Right lobe of liver (tissue), 6 donors: ENCODE measurements around the gene SNHG17. TPM values are rescaled to one million over a fixed set of nuclear protein-coding genes. Genes with fewer than 3 reads are reported as not detected.

ENCODE experiments used
- ATAC-seq, 4 donors: fragments of 200-7000 bp; cut with Tn5 transposase; one replicate each; pipeline ENCODE4 v1.9.1; 2020; ENCODE audit warnings: mild to moderate bottlenecking in 4 of 4, moderate library complexity in 4 of 4
- DNase-seq, 3 donors: peaks; one replicate each; pipeline ENCODE4 v3.0.0-alpha.2; 2020
- H3K27ac ChIP-seq, 3 donors: fragments of 200-600 bp; one replicate each; pipeline ENCODE4 v1.8.0; 2022
- H3K27me3 ChIP-seq, 2 donors: fragments of 200-600 bp; one replicate each; pipeline ENCODE4 v1.8.0; 2022
- H3K36me3 ChIP-seq, 4 donors: fragments of 200-600 bp; sonication (generic) in 1 of 4; one replicate each; pipeline versions ENCODE4 v1.5.1 to v1.8.0; 2017 to 2022; ENCODE audit warnings: control low read depth in 1 of 4
- H3K4me1 ChIP-seq, 4 donors: fragments of 200-600 bp; sonication (generic) in 1 of 4; one replicate each; pipeline versions ENCODE4 v1.5.1 to v1.8.0; 2017 to 2022; ENCODE audit warnings: control low read depth in 1 of 4
- H3K4me3 ChIP-seq, 3 donors: fragments of 200-600 bp; one replicate each; pipeline ENCODE4 v1.8.0; 2022
- H3K9me3 ChIP-seq, 4 donors: fragments of 200-600 bp; sonication (generic) in 1 of 4; one replicate each; pipeline versions ENCODE4 v1.5.1 to v1.8.0; 2017 to 2022; ENCODE audit warnings: control low read depth in 1 of 4
- CTCF ChIP-seq, 4 donors: fragments of 200-600 bp in 3 of 4; fragments of 450-650 bp in 1 of 4; IDR thresholded peaks; one replicate each; pipeline versions ENCODE4 v1.5.1 to v1.8.0; 2016 to 2022; ENCODE audit warnings: antibody characterized with exemption in 4 of 4, mild to moderate bottlenecking in 2 of 4
- POLR2A ChIP-seq: fragments of 450-650 bp; IDR thresholded peaks from one replicate; pipeline ENCODE4 v1.6.1; 2017; ENCODE audit warnings: antibody characterized with exemption, mild to moderate bottlenecking
- WGBS: methylation state at CpG from one replicate; pipeline ENCODE4 v1.1.6; 2018; ENCODE audit warnings: low coverage, low lambda C conversion rate; ENCODE audit not compliant: insufficient coverage; ENCODE audit errors: missing lambda C conversion rate; 5-methylcytosine and 5-hydroxymethylcytosine counted together
- intact Hi-C, 2 donors: fragments of 100-400 bp; cut with DNase I; formaldehyde crosslinking; loops; one replicate each; pipeline versions ENCODE4 v1.11.2 to v1.14.1; 2022
- total RNA-seq, 6 experiments: library from RNA; depleted of rRNA in 2 of 6; stranded (reverse); fragments of >200 nt in 2 of 6; fragmentation: NEBNext Ultra II Directional in 3 of 6; extraction: Animal tissue kit (Norgen Biotek cat#: 25700) in 3 of 6; gene quantifications; one replicate each; pipeline versions ENCODE4 v1.1.0 to v1.2.4, GENCODE V29; 2016 to 2023
- donor health status: DM: no; HTN: yes; CAD: no.
- donor health status: DM: no; HTN: no; CAD: no.
- donor health status: DM: no; HTN: no; CAD: no.
- donor health status: DM: no; HTN: yes; CAD: no.
- donor health status: DM: no; HTN: yes; CAD: no.

The SNHG17 gene
- total RNA-seq, 6 experiments from 2014 or later, result 2.5 to 21.8 (median 8.5) TPM

DNA sequence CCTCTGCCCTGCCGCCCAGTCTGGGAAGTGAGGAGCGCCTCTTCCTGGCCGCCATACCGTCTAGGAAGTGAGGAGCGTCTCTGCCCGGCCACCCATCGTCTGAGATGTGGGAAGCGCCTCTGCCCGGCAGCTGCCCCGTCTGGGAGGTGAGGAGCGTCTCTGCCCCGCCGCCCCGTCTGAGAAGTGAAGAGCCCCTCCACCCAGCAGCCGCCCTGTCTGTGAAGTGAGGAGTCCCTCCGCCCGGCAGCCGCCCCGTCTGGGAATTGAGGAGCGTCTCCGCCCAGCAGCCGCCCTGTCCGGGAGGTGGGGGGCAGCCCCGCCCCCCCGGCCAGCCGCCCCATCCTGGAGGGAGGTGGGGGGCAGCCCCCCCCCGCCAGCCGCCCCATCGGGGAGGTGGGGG, 27.8 kb downstream of the SNHG17 start:
- intact Hi-C loops, result no loop called here
- ATAC-seq, result no peak
- Histone ChIP-seq H3K36me3 (peaks cover 0 to 4% (median 0%) of the 10 kb centered on the region in 4 donors), H3K4me3 (no peak overlapping the region), H3K27ac (no peak overlapping the region), H3K4me1 (no peaks in the 10 kb centered on the region), H3K9me3 (no peaks in the 10 kb centered on the region), H3K27me3 (no peaks in the 10 kb centered on the region)
- no peak for DNase-seq
- TF ChIP-seq POLR2A (no peak), CTCF (IDR thresholded peaks at IDR 0.05) (no peak)
- 95% methylated on average over 11 of the region's 29 CpGs for WGBS

- ATAC-seq (no peak), DNase-seq (no peak)
- H3K4me3 ChIP-seq, result no peak overlapping the region
- no peaks in the 10 kb centered on the region for H3K4me1 ChIP-seq
- no peaks in the 10 kb centered on the region for H3K9me3 ChIP-seq
- no peak overlapping the region for H3K27ac ChIP-seq
- no peak for TF ChIP-seq POLR2A
- TF ChIP-seq CTCF (IDR thresholded peaks at IDR 0.05), result no peak
- no peaks in the 10 kb centered on the region for H3K27me3 ChIP-seq
- intact Hi-C loops, result no loop called here
- H3K36me3 ChIP-seq, result no peaks in the 10 kb centered on the region
- 94% methylated on average over 3 of the region's 5 CpGs for WGBS
Measured at GRCh38 chr20:38406476-38406875, 28.7 kb downstream of the SNHG17 start.

GRCh38 chr20:38405132-38405531, 30.0 kb downstream of the SNHG17 start:
- WGBS, result 50% methylated on average over 1 of the region's 2 CpGs
- Histone ChIP-seq H3K4me1 (no peaks in the 10 kb centered on the region), H3K27ac (no peak overlapping the region), H3K9me3 (no peaks in the 10 kb centered on the region), H3K36me3 (no peaks in the 10 kb centered on the region), H3K27me3 (no peaks in the 10 kb centered on the region), H3K4me3 (no peak overlapping the region)
- intact Hi-C loops, result no loop called here
- TF ChIP-seq POLR2A (no peak), CTCF (IDR thresholded peaks at IDR 0.05) (no peak)
- DNase-seq, result no peak
- no peak for ATAC-seq

DNA sequence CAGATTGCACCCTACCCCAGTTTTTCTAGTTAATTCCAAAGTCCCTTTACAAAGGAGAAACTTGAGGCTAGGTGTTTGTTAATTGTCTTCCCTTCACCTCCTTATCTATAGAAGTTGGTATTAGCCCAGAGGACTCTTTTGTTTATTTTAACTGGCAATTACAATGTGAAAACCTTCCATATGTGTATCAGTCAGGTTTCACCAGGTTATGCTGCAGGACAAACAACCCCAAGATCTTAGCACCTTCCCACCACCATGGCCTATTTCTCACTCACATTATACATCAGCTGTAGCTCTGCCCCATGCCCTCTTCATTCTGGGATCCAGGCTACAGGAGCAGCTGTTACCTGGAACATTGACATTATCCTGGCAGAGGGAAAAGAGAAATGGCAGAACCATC, 31.1 kb downstream of the SNHG17 start:
- no peaks in the 10 kb centered on the region for H3K27me3 ChIP-seq
- no peaks in the 10 kb centered on the region for H3K4me1 ChIP-seq
- no peak for TF ChIP-seq POLR2A
- TF ChIP-seq CTCF (IDR thresholded peaks at IDR 0.05), result no peak
- no peak overlapping the region for H3K4me3 ChIP-seq
- ATAC-seq (no peak), DNase-seq (no peak)
- intact Hi-C loops, result no loop called here
- no peaks in the 10 kb centered on the region for H3K9me3 ChIP-seq
- H3K36me3 ChIP-seq, result no peaks in the 10 kb centered on the region
- H3K27ac ChIP-seq, result no peak overlapping the region

DNA sequence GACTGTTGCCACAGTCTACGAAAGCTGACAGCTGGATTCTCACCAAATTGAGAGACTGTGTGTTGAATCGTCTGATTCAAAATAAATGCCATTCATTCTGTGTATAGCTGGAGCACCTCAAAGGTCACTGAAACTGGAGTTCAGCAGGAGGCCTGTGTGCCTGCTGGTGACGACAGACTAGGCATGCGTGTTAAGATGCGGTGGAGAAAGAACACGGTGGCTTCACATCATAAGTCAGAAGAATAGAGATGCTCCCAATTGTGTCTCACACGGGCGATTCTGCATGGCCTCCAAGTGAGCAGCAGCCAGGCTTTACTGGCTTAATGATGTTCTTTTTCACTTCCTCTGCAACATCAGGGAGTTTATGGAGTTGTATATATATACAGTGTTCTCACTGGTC, 32.3 kb downstream of the SNHG17 start:
- Histone ChIP-seq H3K9me3 (no peaks in the 10 kb centered on the region), H3K4me1 (no peaks in the 10 kb centered on the region), H3K27ac (no peak overlapping the region), H3K36me3 (no peaks in the 10 kb centered on the region), H3K4me3 (no peak overlapping the region), H3K27me3 (no peaks in the 10 kb centered on the region)
- 81% methylated on average over 6 of the region's 8 CpGs for WGBS
- ATAC-seq (no peak), DNase-seq (no peak)
- intact Hi-C loops, result no loop called here
- TF ChIP-seq POLR2A (no peak), CTCF (IDR thresholded peaks at IDR 0.05) (no peak)
